IMR-90 (cell line): Measurements from ENCODE around the gene PLXNC1.

ENCODE experiments used
- POLR2A ChIP-seq: IDR thresholded peaks from 2 replicates; pipeline ENCODE4 v1.6.1; 2012; ENCODE audit warnings: mild to moderate bottlenecking, low read depth, low read length
- RFX5 ChIP-seq: IDR thresholded peaks from 2 replicates; pipeline ENCODE4 v1.8.0; 2012; ENCODE audit warnings: low read depth, mild to moderate bottlenecking, low read length, moderate library complexity

DNA sequence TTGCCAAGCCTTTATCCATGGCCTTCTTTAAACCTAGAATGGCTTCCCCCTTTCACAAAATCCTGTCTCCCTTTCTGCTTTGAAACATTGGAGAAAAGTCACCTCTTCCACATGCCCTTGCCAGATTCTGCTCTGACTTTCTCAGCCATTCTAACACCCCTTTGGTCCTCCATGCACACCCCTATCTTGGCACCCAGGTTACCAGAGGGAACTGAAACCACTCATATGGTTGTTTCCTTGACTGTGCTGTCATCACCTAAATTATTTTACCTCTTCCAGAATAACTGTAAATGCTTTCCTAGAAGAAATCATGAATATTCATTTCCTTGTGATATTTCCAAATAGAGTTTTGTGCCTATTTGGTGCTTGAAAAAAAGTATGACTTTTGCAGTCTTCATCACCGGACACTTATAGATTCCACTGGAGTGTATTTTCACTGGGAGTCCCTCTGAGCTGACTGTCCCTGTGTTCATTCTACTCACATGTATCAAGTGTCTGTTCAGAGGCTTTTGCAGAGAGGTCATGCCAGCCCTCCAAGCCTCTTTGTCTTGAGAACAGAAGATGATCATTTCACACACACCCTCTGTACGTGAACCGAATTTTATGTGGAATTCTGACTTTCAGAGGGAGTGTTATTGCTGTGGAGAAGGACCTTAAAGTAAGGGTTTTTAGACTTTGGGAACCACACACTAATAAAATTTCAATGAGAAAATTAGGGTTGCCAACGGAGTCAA lies 74.1 kb downstream of the PLXNC1 start:
- TF ChIP-seq RFX5 (no peak), POLR2A (no peak)
